ENCODE results near the gene GATA3. TPM values are rescaled to one million over a fixed set of nuclear protein-coding genes. Genes with fewer than 3 reads are reported as not detected.

GATA3 gene
- total and polyA plus RNA-seq, 2 of the 8 experiments (the other 6 are each of a cell fraction or from before 2014, with no cell fraction given), result 0.02 to 0.43 TPM

- H3K4me1 ChIP-seq (replicated peaks in 1 of 4; ENCODE audit: control insufficient read depth in 3 of 4, insufficient read depth in 4 of 4, low read length in 3 of 4), result peaks cover 0 to 4% (median 3%) of the 10 kb centered on the region in 4 experiments
- no peak overlapping the region for H3K4ac ChIP-seq (replicated peaks; ENCODE audit: insufficient read length, low read depth, low read length)
- H3K14ac ChIP-seq (ENCODE audit: insufficient read length), result no peak overlapping the region
- no peaks in the 10 kb centered on the region for H3K79me1 ChIP-seq (ENCODE audit: low read depth, low read length)
- no peak overlapping the region for H3K9ac ChIP-seq (replicated peaks in 1 of 4; ENCODE audit: extremely low read depth in 1 of 4, low read depth in 3 of 4, low read length in 3 of 4)
- H3K9me3 ChIP-seq (ENCODE audit: insufficient read depth in 2 of 2, low read depth in 1 of 2, low read length in 1 of 2), result no peaks in the 10 kb centered on the region
- H4K5ac ChIP-seq (ENCODE audit: insufficient read length, low read depth, low read length), result no peak overlapping the region
- H3K23ac ChIP-seq (ENCODE audit: insufficient read length), result no peak overlapping the region
- H2AK5ac ChIP-seq (ENCODE audit: low read depth, low read length), result no peak overlapping the region
- no peaks in the 10 kb centered on the region for H3K23me2 ChIP-seq (ENCODE audit: low read depth, low read length)
- H3K18ac ChIP-seq (ENCODE audit: extremely low read depth, low read length), result no peak overlapping the region
- no peak overlapping the region for H4K91ac ChIP-seq (replicated peaks; ENCODE audit: insufficient read length, low read length)
- no peak overlapping the region for H2BK12ac ChIP-seq (ENCODE audit: low read depth, low read length)
- no peaks in the 10 kb centered on the region for H3K79me2 ChIP-seq (ENCODE audit: control insufficient read depth in 1 of 2, insufficient read depth in 2 of 2, low read length in 2 of 2)
- H3K4me3 ChIP-seq (ENCODE audit: extremely low read depth in 1 of 4, insufficient read depth in 2 of 4, low read depth in 3 of 4, low read length in 4 of 4), result peak overlapping the region in 1 of 4 experiments; percentile 18; a peak in 1 of 8 replicates
- FAIRE-seq, result peak; percentile 55
- no peaks in the 10 kb centered on the region for H3K27me3 ChIP-seq (replicated peaks in 1 of 4; ENCODE audit: control insufficient read depth in 3 of 4, extremely low read depth in 1 of 4, insufficient read depth in 3 of 4, low read length in 3 of 4)
- no peak overlapping the region for H2BK5ac ChIP-seq (ENCODE audit: low read depth, low read length)
- H2AFZ ChIP-seq (ENCODE audit: low read length), result no peak overlapping the region; the same call in 1 of the 2 replicates
- no peaks in the 10 kb centered on the region for H4K20me1 ChIP-seq (replicated peaks in 1 of 2; ENCODE audit: control insufficient read depth in 1 of 2, insufficient read depth in 2 of 2, low read length in 2 of 2)
- H2BK20ac ChIP-seq (ENCODE audit: low read length), result no peak overlapping the region
- no peak for DNase-seq (ENCODE audit: low read depth in 1 of 2, low spot score in 2 of 2)
- ChIA-PET POLR2A (ENCODE audit: partially characterized antibody) (interaction anchor here (0.7 to 0.8 kb wide), 2 partner anchors 9 to 28 kb away, joined by 3 read pairs; no protein-coding TSS in a partner anchor), CTCF (ENCODE audit: partially characterized antibody) (interaction anchor here (0.8 to 1.6 kb wide), 2 partner anchors 12 to 16 kb away, joined by 3 to 5 read pairs; no protein-coding TSS in a partner anchor)
- 35% methylated on average over 19 of the region's 19 CpGs; no CpG with 5 or more reads in 1 of the 2 experiments for WGBS, 2 experiments (ENCODE audit: extremely low coverage in 1 of 2, insufficient coverage in 1 of 2, insufficient read length in 1 of 2, insufficient replicate concordance in 2 of 2, low coverage in 1 of 2, low lambda C conversion rate in 2 of 2, missing lambda C conversion rate in 1 of 2)
- H3K27ac ChIP-seq (ENCODE audit: low read depth, low read length), result no peak overlapping the region
- H2BK15ac ChIP-seq (ENCODE audit: low read length), result no peak overlapping the region
- no peaks in the 10 kb centered on the region for H3K36me3 ChIP-seq (ENCODE audit: control insufficient read depth in 2 of 4, insufficient read depth in 4 of 4, low read length in 3 of 4)
- no peak overlapping the region for H2BK120ac ChIP-seq (replicated peaks; ENCODE audit: low read depth, low read length)
- H4K8ac ChIP-seq (ENCODE audit: extremely low read depth, insufficient read depth, low read length), result no peak overlapping the region
- peak overlapping the region; percentile 48 to 62 for H3K4me2 ChIP-seq (ENCODE audit: insufficient read depth in 1 of 2, low read depth in 2 of 2, low read length in 2 of 2)
- H3K56ac ChIP-seq (replicated peaks; ENCODE audit: insufficient read length, low read depth, low read length), result no peak overlapping the region
- no peak for TF ChIP-seq SIN3A (conservative IDR thresholded peaks at IDR 0.05 in 1 of 2, IDR thresholded peaks at IDR 0.05 in 1 of 2; ENCODE audit: low read depth in 1 of 2, low read length in 2 of 2)
- peak; percentile 92 for TF ChIP-seq TEAD4 (IDR thresholded peaks at IDR 0.05; ENCODE audit: low read depth, low read length)
- no peak for TF ChIP-seq BACH1 (IDR thresholded peaks at IDR 0.05; ENCODE audit: low read length)
- TF ChIP-seq KDM1A (IDR thresholded peaks at IDR 0.05; ENCODE audit: borderline replicate concordance, low read length), result no peak
- TF ChIP-seq TAF1 (IDR thresholded peaks at IDR 0.05; ENCODE audit: low read depth, low read length), result no peak
- TF ChIP-seq ASH2L (IDR thresholded peaks at IDR 0.05; ENCODE audit: low read length), result no peak
- TF ChIP-seq CREB1 (IDR thresholded peaks at IDR 0.05), result no peak
- TF ChIP-seq, protein P1, sequence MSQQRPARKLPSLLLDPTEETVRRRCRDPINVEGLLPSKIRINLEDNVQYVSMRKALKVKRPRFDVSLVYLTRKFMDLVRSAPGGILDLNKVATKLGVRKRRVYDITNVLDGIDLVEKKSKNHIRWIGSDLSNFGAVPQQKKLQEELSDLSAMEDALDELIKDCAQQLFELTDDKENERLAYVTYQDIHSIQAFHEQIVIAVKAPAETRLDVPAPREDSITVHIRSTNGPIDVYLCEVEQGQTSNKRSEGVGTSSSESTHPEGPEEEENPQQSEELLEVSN (IDR thresholded peaks at IDR 0.05), result 0 out of 2 replicates have a peak, but pooled peaks have one; percentile 8
- no peak for TF ChIP-seq BCL11A (IDR thresholded peaks at IDR 0.05; ENCODE audit: low read depth in 2 of 2, low read length in 2 of 2)
- no peak for TF ChIP-seq NANOG (IDR thresholded peaks at IDR 0.05; ENCODE audit: insufficient read depth, low read depth, low read length, poor library complexity, severe bottlenecking)
- no peak for TF ChIP-seq KDM5A (IDR thresholded peaks at IDR 0.05; ENCODE audit: low read length)
Measured at GRCh38 chr10:8075282-8076260, 21.1 kb downstream of the GATA3 start.

Data from H1 (cell line).